OCI-LY3 (cell line): ENCODE data around the gene PMM2.

ENCODE experiments used
- H2AFZ ChIP-seq: fragments of 200-600, 300-600 bp; shearing (Covaris generic); 2 replicates; pipeline ENCODE4 v1.6.0; 2014; ENCODE audit warnings: antibody characterized with exemption, low read depth, low read length
- H3K27ac ChIP-seq: fragments of 200-600, 300-600 bp; sonication (generic); 2 replicates; pipeline ENCODE4 v1.5.1; 2014; ENCODE audit warnings: mild to moderate bottlenecking, low read length, moderate library complexity, mixed read lengths
- H3K27me3 ChIP-seq: fragments of 200-600, 300-600 bp; sonication (generic); 2 replicates; pipeline ENCODE4 v1.6.1; 2014; ENCODE audit warnings: low read depth, low read length, mixed read lengths
- H3K36me3 ChIP-seq: fragments of 200-600, 300-600 bp; sonication (generic); replicated peaks from 2 replicates; pipeline ENCODE3; 2014; ENCODE audit warnings: low read depth, low read length, mixed read lengths
- H3K4me1 ChIP-seq: fragments of 300-600, 200-600 bp; sonication (generic); 2 replicates; pipeline ENCODE4 v1.6.1; 2014; ENCODE audit warnings: low read length, mixed read lengths
- H3K4me2 ChIP-seq: fragments of 200-600, 300-600 bp; sonication (generic); 2 replicates; pipeline ENCODE4 v1.6.1; 2014; ENCODE audit warnings: low read length, mixed read lengths
- H3K4me3 ChIP-seq: fragments of 300-600, 200-600 bp; sonication (generic); 2 replicates; pipeline ENCODE4 v1.5.1; 2014; ENCODE audit warnings: antibody characterized with exemption, mild to moderate bottlenecking, low read length, moderate library complexity
- H3K79me2 ChIP-seq: fragments of 300-600, 200-600 bp; shearing (Covaris generic); 2 replicates; pipeline ENCODE4 v1.6.1; 2014; ENCODE audit warnings: mild to moderate bottlenecking, low read length, mixed read lengths
- H3K9ac ChIP-seq: fragments of 300-600, 200-600 bp; shearing (Covaris generic); 2 replicates; pipeline ENCODE4 v1.6.0; 2014; ENCODE audit warnings: mild to moderate bottlenecking, low read length, moderate library complexity
- H3K9me3 ChIP-seq: fragments of 200-600, 300-600 bp; shearing (Covaris generic); 2 replicates; pipeline ENCODE4 v1.6.1; 2014; ENCODE audit warnings: low read length, mixed read lengths; ENCODE audit not compliant: insufficient read depth
- H4K20me1 ChIP-seq: fragments of 200-600, 300-600 bp; sonication (generic); 2 replicates; pipeline ENCODE4 v1.6.1; 2016; ENCODE audit warnings: low read length, mixed read lengths; ENCODE audit not compliant: insufficient read depth
- EZH2phosphoT487 ChIP-seq: fragments of 200-600 bp; shearing (Covaris generic); IDR thresholded peaks from 2 replicates; pipeline ENCODE4 v1.6.1; 2018; ENCODE audit warnings: antibody characterized with exemption, mixed run types, low read depth
- TF ChIP-seq, protein P1 (sequence below): fragments of 200-600, 300-600 bp; sonication (generic); IDR thresholded peaks from 2 replicates; pipeline ENCODE4 v1.5.1; 2014; ENCODE audit warnings: antibody characterized with exemption, low read length, low read depth

The PMM2 gene

DNA sequence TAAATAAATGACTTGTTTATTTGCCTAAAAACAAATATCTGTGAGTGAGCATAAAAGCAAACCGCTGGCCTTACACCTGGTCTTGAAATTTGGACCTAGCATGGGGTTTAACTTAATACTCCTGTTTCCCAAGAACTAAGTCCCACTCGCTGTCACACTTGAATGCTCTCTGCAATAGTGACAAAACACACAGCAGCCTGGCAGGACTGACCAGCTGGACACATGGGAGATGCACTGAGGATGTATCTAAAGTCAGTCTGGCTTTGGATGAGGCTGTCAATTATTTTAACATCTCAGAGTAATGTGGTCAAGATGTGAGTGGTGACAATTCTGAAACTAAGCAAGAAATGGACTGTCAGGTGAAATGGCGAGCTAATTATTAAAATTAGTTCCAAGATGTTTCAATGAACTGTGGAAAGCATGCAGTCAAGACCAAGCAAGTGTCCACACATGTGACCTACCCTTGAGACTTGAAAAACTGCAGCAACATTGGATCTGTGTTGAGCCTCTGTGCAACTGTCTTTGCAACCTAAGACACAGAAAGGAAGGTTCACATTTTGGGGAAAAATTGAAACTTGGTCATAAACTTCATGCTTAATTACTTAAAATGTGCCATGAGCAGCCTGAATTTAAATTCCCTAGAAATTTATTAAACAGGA lies 101.2 kb downstream of the PMM2 start:
- Histone ChIP-seq H3K4me2 (no peak overlapping the region), H3K27me3 (no peaks in the 10 kb centered on the region), H3K27ac (no peak overlapping the region), H3K4me1 (0 out of 2 replicates have a peak, but pooled peaks cover 4% of the 10 kb centered on the region), H3K9ac (no peak overlapping the region), H2AFZ (no peak overlapping the region), H3K9me3 (no peaks in the 10 kb centered on the region), H4K20me1 (no peaks in the 10 kb centered on the region), H3K4me3 (no peak overlapping the region), H3K79me2 (no peaks in the 10 kb centered on the region), H3K36me3 (peaks cover 78% of the 10 kb centered on the region)
- TF ChIP-seq, protein P1, sequence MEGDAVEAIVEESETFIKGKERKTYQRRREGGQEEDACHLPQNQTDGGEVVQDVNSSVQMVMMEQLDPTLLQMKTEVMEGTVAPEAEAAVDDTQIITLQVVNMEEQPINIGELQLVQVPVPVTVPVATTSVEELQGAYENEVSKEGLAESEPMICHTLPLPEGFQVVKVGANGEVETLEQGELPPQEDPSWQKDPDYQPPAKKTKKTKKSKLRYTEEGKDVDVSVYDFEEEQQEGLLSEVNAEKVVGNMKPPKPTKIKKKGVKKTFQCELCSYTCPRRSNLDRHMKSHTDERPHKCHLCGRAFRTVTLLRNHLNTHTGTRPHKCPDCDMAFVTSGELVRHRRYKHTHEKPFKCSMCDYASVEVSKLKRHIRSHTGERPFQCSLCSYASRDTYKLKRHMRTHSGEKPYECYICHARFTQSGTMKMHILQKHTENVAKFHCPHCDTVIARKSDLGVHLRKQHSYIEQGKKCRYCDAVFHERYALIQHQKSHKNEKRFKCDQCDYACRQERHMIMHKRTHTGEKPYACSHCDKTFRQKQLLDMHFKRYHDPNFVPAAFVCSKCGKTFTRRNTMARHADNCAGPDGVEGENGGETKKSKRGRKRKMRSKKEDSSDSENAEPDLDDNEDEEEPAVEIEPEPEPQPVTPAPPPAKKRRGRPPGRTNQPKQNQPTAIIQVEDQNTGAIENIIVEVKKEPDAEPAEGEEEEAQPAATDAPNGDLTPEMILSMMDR: no peak
- TF ChIP-seq EZH2phosphoT487: no peak
